ENCODE data around the gene TMEM175.

Gene TMEM175

GRCh38 chr4:931960-932712, at the start of gene TMEM175, which contains the start of gene GAK:
TSS of gene TMEM175 (plus strand) at chr4:932460. CDS start at chr4:947740, 15,280 bp downstream.
TSS of gene GAK (minus strand) at chr4:932316. CDS start at chr4:932187, 129 bp downstream.
- H3K27ac ChIP-seq: peak within 1 kb of the TSS; percentile 81
- peak; percentile 79 for DNase-seq (ENCODE audit: low read depth, low spot score)

GRCh38 chr4:882646-883045, 49.6 kb upstream of the TMEM175 start:
- DNase-seq (ENCODE audit: low read depth, low spot score): no peak
- no peak overlapping the region for H3K27ac ChIP-seq

- no peak for DNase-seq (ENCODE audit: low read depth, low spot score)
- no peak overlapping the region for H3K27ac ChIP-seq
These were observed 48.7 kb upstream of the TMEM175 start for GRCh38 chr4:883377-884095.

GRCh38 chr4:884259-884658, 48.0 kb upstream of the TMEM175 start:
- H3K27ac ChIP-seq: no peak overlapping the region
- DNase-seq (ENCODE audit: low read depth, low spot score): no peak

- no peak for DNase-seq (ENCODE audit: low read depth, low spot score)
- H3K27ac ChIP-seq: no peak overlapping the region
These were observed 47.4 kb upstream of the TMEM175 start for GRCh38 chr4:884896-885295.

GRCh38 chr4:885353-885752, 46.9 kb upstream of the TMEM175 start:
- H3K27ac ChIP-seq: no peak overlapping the region
- no peak for DNase-seq (ENCODE audit: low read depth, low spot score)

- no peak for DNase-seq (ENCODE audit: low read depth, low spot score)
- H3K27ac ChIP-seq: no peak overlapping the region
These were observed 46.0 kb upstream of the TMEM175 start for GRCh38 chr4:886244-886643.

GRCh38 chr4:887034-887763, 45.1 kb upstream of the TMEM175 start:
- DNase-seq (ENCODE audit: low read depth, low spot score): no peak
- no peak overlapping the region for H3K27ac ChIP-seq

GRCh38 chr4:888029-888428, 44.2 kb upstream of the TMEM175 start:
- no peak for DNase-seq (ENCODE audit: low read depth, low spot score)
- H3K27ac ChIP-seq: no peak overlapping the region

- no peak for DNase-seq (ENCODE audit: low read depth, low spot score)
- H3K27ac ChIP-seq: no peak overlapping the region
These were observed 42.7 kb upstream of the TMEM175 start for GRCh38 chr4:889516-889915.

GRCh38 chr4:890036-890695, 42.1 kb upstream of the TMEM175 start:
- H3K27ac ChIP-seq: no peak overlapping the region
- no peak for DNase-seq (ENCODE audit: low read depth, low spot score)

GRCh38 chr4:891747-892146, 40.5 kb upstream of the TMEM175 start:
- DNase-seq (ENCODE audit: low read depth, low spot score): no peak
- H3K27ac ChIP-seq: no peak overlapping the region

- no peak for DNase-seq (ENCODE audit: low read depth, low spot score)
These were observed 39.5 kb upstream of the TMEM175 start for GRCh38 chr4:892780-893179.

GRCh38 chr4:893276-893994, 38.8 kb upstream of the TMEM175 start:
- DNase-seq (ENCODE audit: low read depth, low spot score): no peak
- H3K27ac ChIP-seq: no peak overlapping the region

More at GRCh38 chr4:892780-893179, 39.5 kb upstream of the TMEM175 start:
- no peak overlapping the region for H3K27ac ChIP-seq

GRCh38 chr4:893995-894705, 38.1 kb upstream of the TMEM175 start:
- DNase-seq (ENCODE audit: low read depth, low spot score): no peak
- H3K27ac ChIP-seq: no peak overlapping the region

- DNase-seq (ENCODE audit: low read depth, low spot score): no peak
- no peak overlapping the region for H3K27ac ChIP-seq
These were observed 36.7 kb upstream of the TMEM175 start for GRCh38 chr4:895596-895995.

- no peak for DNase-seq (ENCODE audit: low read depth, low spot score)
These were observed 36.0 kb upstream of the TMEM175 start for GRCh38 chr4:896216-896615.

GRCh38 chr4:896630-897029, 35.6 kb upstream of the TMEM175 start:
- H3K27ac ChIP-seq: no peak overlapping the region

More at GRCh38 chr4:896216-896615, 36.0 kb upstream of the TMEM175 start:
- no peak overlapping the region for H3K27ac ChIP-seq

GRCh38 chr4:898123-898522, 34.1 kb upstream of the TMEM175 start:
- DNase-seq (ENCODE audit: low read depth, low spot score): no peak
- no peak overlapping the region for H3K27ac ChIP-seq

More at GRCh38 chr4:896630-897029, 35.6 kb upstream of the TMEM175 start:
- DNase-seq (ENCODE audit: low read depth, low spot score): no peak

Data from epithelial cell of prostate (primary cell).